HG03060 (cell line): ENCODE measurements around the gene LGI2.
"Not testable (repeated sequence)": the region's sequence is repeated elsewhere in the genome, so short reads cannot be mapped to it uniquely, and the experiment has no call there.

ENCODE experiments used
- ATAC-seq: cut with Tn5 transposase; IDR thresholded peaks from one replicate; pipeline ENCODE4 v1.9.1; 2021; ENCODE audit warnings: low read depth, moderate number of reproducible peaks; ENCODE audit not compliant: unreplicated experiment

The LGI2 gene

GRCh38 chr4:25030277-25031076, at the start of gene LGI2:
Gene LGI2, minus strand, starts transcription at chr4:25030946. Its CDS starts 253 bp downstream, at chr4:25030693.
- ATAC-seq = no peak

GRCh38 chr4:25078523-25078922, 47.8 kb upstream of the LGI2 start:
- ATAC-seq = no peak

- ATAC-seq = no peak
Observed at GRCh38 chr4:25076625-25077398, 46.1 kb upstream of the LGI2 start.

GRCh38 chr4:25075851-25076250, 45.1 kb upstream of the LGI2 start:
- ATAC-seq = no peak

- ATAC-seq = no peak
Observed at GRCh38 chr4:25075129-25075528, 44.4 kb upstream of the LGI2 start.

GRCh38 chr4:25070545-25070944, 39.8 kb upstream of the LGI2 start:
- no peak for ATAC-seq

- no peak for ATAC-seq
Observed at GRCh38 chr4:25069014-25069413, 38.3 kb upstream of the LGI2 start.

- no peak for ATAC-seq
Observed at GRCh38 chr4:25068386-25068785, 37.6 kb upstream of the LGI2 start.

GRCh38 chr4:25065932-25066590, 35.3 kb upstream of the LGI2 start:
- no peak for ATAC-seq

GRCh38 chr4:25065431-25065858, 34.7 kb upstream of the LGI2 start:
- ATAC-seq = no peak

- not testable (repeated sequence) for ATAC-seq
Observed at GRCh38 chr4:25064447-25064846, 33.7 kb upstream of the LGI2 start.

GRCh38 chr4:25063116-25063515, 32.4 kb upstream of the LGI2 start:
- no peak for ATAC-seq

- ATAC-seq = no peak
Observed at GRCh38 chr4:25062098-25062497, 31.4 kb upstream of the LGI2 start.

- ATAC-seq = no peak
Observed at GRCh38 chr4:25061602-25062001, 30.9 kb upstream of the LGI2 start.

GRCh38 chr4:25060963-25061340, 30.2 kb upstream of the LGI2 start:
- ATAC-seq = no peak

GRCh38 chr4:25060241-25060962, 29.7 kb upstream of the LGI2 start:
- ATAC-seq = no peak

- no peak for ATAC-seq
Observed at GRCh38 chr4:25059791-25060190, 29.0 kb upstream of the LGI2 start.

GRCh38 chr4:25058796-25059195, 28.1 kb upstream of the LGI2 start:
- ATAC-seq = no peak

GRCh38 chr4:25057299-25057698, 26.6 kb upstream of the LGI2 start:
- ATAC-seq = no peak

- ATAC-seq = not testable (repeated sequence)
Observed at GRCh38 chr4:25052037-25052436, 21.3 kb upstream of the LGI2 start.

GRCh38 chr4:25051534-25051933, 20.8 kb upstream of the LGI2 start:
- ATAC-seq = no peak
